Amniotic stem cell (primary cell): Measurements from ENCODE around the gene NNMT.
A peak's percentile ranks its signal among the peaks of the same experiment; 100 is the strongest.

ENCODE experiments used
- DNase-seq: peaks from one replicate; lab custom pipeline; 2025; lab: John Stamatoyannopoulos, UW

NNMT gene

GRCh38 chr11:114295676-114296604 lies at the start of gene NNMT:
Gene NNMT, plus strand, starts transcription at chr11:114296399. Its CDS starts 158 bp downstream, at chr11:114296557.
- peak; percentile 81 for DNase-seq

GRCh38 chr11:114247070-114247789 lies 49.0 kb upstream of the NNMT start:
- DNase-seq: no peak

- no peak for DNase-seq
Observed at GRCh38 chr11:114250180-114250579, 46.0 kb upstream of the NNMT start.

GRCh38 chr11:114250993-114251814 lies 45.0 kb upstream of the NNMT start:
- DNase-seq: no peak

GRCh38 chr11:114251815-114252337 lies 44.3 kb upstream of the NNMT start:
- no peak for DNase-seq

GRCh38 chr11:114252767-114253166 lies 43.4 kb upstream of the NNMT start:
- no peak for DNase-seq

- no peak for DNase-seq
Observed at GRCh38 chr11:114253771-114254170, 42.4 kb upstream of the NNMT start.

- no peak for DNase-seq
Observed at GRCh38 chr11:114254571-114255146, 41.5 kb upstream of the NNMT start.

GRCh38 chr11:114255289-114255688 lies 40.9 kb upstream of the NNMT start:
- no peak for DNase-seq

GRCh38 chr11:114256176-114256966 lies 39.8 kb upstream of the NNMT start:
- no peak for DNase-seq

- no peak for DNase-seq
Observed at GRCh38 chr11:114256967-114257286, 39.3 kb upstream of the NNMT start.

GRCh38 chr11:114257621-114258558 lies 38.3 kb upstream of the NNMT start:
- DNase-seq: no peak

- no peak for DNase-seq
Observed at GRCh38 chr11:114258696-114259095, 37.5 kb upstream of the NNMT start.

GRCh38 chr11:114259124-114259526 lies 37.1 kb upstream of the NNMT start:
- no peak for DNase-seq

- DNase-seq: no peak
Observed at GRCh38 chr11:114259551-114259983, 36.6 kb upstream of the NNMT start.

- DNase-seq: no peak
Observed at GRCh38 chr11:114260077-114260476, 36.1 kb upstream of the NNMT start.

GRCh38 chr11:114260483-114260882 lies 35.7 kb upstream of the NNMT start:
- DNase-seq: no peak

- no peak for DNase-seq
Observed at GRCh38 chr11:114261791-114262190, 34.4 kb upstream of the NNMT start.

GRCh38 chr11:114262681-114263512 lies 33.3 kb upstream of the NNMT start:
- DNase-seq: no peak
